HG03565 (cell line): ENCODE measurements around the gene ICOSLG.
"Not testable (repeated sequence)": the region's sequence is repeated elsewhere in the genome, so short reads cannot be mapped to it uniquely, and the experiment has no call there.

Experiments
- ATAC-seq: cut with Tn5 transposase; IDR thresholded peaks from one replicate; pipeline ENCODE4 v1.9.1; 2021; ENCODE audit warnings: mild to moderate bottlenecking, moderate library complexity; ENCODE audit not compliant: unreplicated experiment

The ICOSLG gene

GRCh38 chr21:44265734-44266270 lies 25.1 kb upstream of the ICOSLG start:
- no peak for ATAC-seq

- ATAC-seq = no peak
Measured at GRCh38 chr21:44263768-44264167, 23.0 kb upstream of the ICOSLG start.

- no peak for ATAC-seq
Measured at GRCh38 chr21:44263221-44263760, 22.5 kb upstream of the ICOSLG start.

- no peak for ATAC-seq
Measured at GRCh38 chr21:44262338-44263056, 21.8 kb upstream of the ICOSLG start.

GRCh38 chr21:44261675-44262295 lies 21.0 kb upstream of the ICOSLG start, which contains the start of gene DNMT3L:
Gene DNMT3L (minus strand): TSS chr21:44261897. CDS start chr21:44261259, 638 bp downstream.
- no peak for ATAC-seq

GRCh38 chr21:44260791-44261631 lies 20.3 kb upstream of the ICOSLG start:
- ATAC-seq = no peak

GRCh38 chr21:44260066-44260465 lies 19.3 kb upstream of the ICOSLG start:
- no peak for ATAC-seq

- ATAC-seq = no peak
Measured at GRCh38 chr21:44259082-44259705, 18.5 kb upstream of the ICOSLG start.

GRCh38 chr21:44258056-44258725 lies 17.4 kb upstream of the ICOSLG start:
- no peak for ATAC-seq

GRCh38 chr21:44255511-44255981 lies 14.8 kb upstream of the ICOSLG start:
- ATAC-seq = no peak

GRCh38 chr21:44253832-44254710 lies 13.3 kb upstream of the ICOSLG start:
- no peak for ATAC-seq

- ATAC-seq = not testable (repeated sequence)
Measured at GRCh38 chr21:44249204-44250037, 8.7 kb upstream of the ICOSLG start.

- not testable (repeated sequence) for ATAC-seq
Measured at GRCh38 chr21:44247904-44248303, 7.2 kb upstream of the ICOSLG start.

- peak; percentile 47 for ATAC-seq
Measured at GRCh38 chr21:44243980-44244379, 3.2 kb upstream of the ICOSLG start.

GRCh38 chr21:44241281-44241680 lies 538 bp upstream of the ICOSLG start:
- ATAC-seq = not testable (repeated sequence)

- ATAC-seq = not testable (repeated sequence)
Measured at GRCh38 chr21:44240353-44240752, 390 bp downstream of the ICOSLG start.

GRCh38 chr21:44229561-44229960 lies 11.2 kb downstream of the ICOSLG start:
- ATAC-seq = not testable (repeated sequence)

GRCh38 chr21:44228109-44228508 lies 12.6 kb downstream of the ICOSLG start:
- not testable (repeated sequence) for ATAC-seq
